GM12801 (cell line): ENCODE results near the gene MEGF11.

Experiments
- CTCF ChIP-seq: IDR thresholded peaks from one replicate; pipeline ENCODE4 v1.5.1; 2011; ENCODE audit warnings: control low read depth; ENCODE audit not compliant: insufficient read length; ENCODE audit errors: extremely low read depth

The MEGF11 gene

GRCh38 chr15:65952391-65953053, 301.0 kb downstream of the MEGF11 start:
- no peak for TF ChIP-seq CTCF

GRCh38 chr15:65951007-65951406, 302.5 kb downstream of the MEGF11 start:
- TF ChIP-seq CTCF: no peak

- no peak for TF ChIP-seq CTCF
Observed at GRCh38 chr15:65949491-65949890, 304.1 kb downstream of the MEGF11 start.

- TF ChIP-seq CTCF: no peak
Observed at GRCh38 chr15:65949011-65949410, 304.5 kb downstream of the MEGF11 start.

- no peak for TF ChIP-seq CTCF
Observed at GRCh38 chr15:65948383-65948782, 305.2 kb downstream of the MEGF11 start.

GRCh38 chr15:65947041-65947440, 306.5 kb downstream of the MEGF11 start:
- TF ChIP-seq CTCF: no peak

- TF ChIP-seq CTCF: no peak
Observed at GRCh38 chr15:65945616-65946015, 307.9 kb downstream of the MEGF11 start.
